ENCODE data around the gene WNT4. TPM values are rescaled to one million over a fixed set of nuclear protein-coding genes. Genes with fewer than 3 reads are reported as not detected.
A peak's percentile ranks its signal among the peaks of the same experiment; 100 is the strongest.

Gene WNT4
- total RNA-seq, 4 donors from 2014 or later, result 1.4 to 5.0 (median 2.5) TPM

DNA sequence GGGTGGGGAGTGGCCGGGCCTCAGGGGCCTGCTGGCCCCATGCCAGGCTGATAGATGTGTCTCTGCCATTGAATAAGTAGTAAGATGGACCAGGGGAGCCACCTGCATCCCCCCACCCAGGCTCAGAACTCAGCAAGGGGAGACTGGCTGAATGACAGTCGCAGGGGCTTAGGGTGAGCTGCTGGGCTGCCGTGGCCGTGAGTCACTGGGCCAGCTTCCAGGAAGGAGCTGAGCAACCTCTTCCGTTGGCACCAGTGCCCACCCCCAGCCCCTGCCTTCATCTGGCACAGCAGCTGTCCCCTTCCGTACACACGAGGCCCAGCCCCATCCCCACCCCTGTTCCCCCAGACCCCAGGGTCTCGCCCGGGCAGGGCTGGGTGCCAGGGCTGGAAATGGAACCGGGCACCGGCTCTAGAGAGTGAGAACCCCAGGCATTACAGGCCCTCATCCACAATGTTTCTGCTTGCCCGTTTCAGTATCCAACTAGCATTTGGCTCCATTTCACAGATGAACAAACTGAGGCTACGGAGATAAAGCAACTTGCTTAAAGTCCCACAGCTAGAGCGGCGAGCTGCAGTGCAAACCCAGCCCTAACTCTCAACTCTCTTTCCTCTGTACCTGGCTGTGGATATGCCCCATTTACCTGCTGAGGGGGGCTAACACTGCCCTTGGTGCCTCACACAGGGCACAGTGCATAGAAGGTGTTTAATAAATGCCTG lies 10.2 kb downstream of the WNT4 start:
- DNase-seq, result no peak

GRCh38 chr1:22131875-22132486 lies 10.9 kb downstream of the WNT4 start:
- no peaks in the 10 kb centered on the region for H3K4me1 ChIP-seq
- TF ChIP-seq, protein P1, sequence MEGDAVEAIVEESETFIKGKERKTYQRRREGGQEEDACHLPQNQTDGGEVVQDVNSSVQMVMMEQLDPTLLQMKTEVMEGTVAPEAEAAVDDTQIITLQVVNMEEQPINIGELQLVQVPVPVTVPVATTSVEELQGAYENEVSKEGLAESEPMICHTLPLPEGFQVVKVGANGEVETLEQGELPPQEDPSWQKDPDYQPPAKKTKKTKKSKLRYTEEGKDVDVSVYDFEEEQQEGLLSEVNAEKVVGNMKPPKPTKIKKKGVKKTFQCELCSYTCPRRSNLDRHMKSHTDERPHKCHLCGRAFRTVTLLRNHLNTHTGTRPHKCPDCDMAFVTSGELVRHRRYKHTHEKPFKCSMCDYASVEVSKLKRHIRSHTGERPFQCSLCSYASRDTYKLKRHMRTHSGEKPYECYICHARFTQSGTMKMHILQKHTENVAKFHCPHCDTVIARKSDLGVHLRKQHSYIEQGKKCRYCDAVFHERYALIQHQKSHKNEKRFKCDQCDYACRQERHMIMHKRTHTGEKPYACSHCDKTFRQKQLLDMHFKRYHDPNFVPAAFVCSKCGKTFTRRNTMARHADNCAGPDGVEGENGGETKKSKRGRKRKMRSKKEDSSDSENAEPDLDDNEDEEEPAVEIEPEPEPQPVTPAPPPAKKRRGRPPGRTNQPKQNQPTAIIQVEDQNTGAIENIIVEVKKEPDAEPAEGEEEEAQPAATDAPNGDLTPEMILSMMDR (IDR thresholded peaks at IDR 0.05), result peak; percentile 47 to 79 (median 72)
- no peak for TF ChIP-seq POLR2A (IDR thresholded peaks at IDR 0.05)
- no peaks in the 10 kb centered on the region for H3K9me3 ChIP-seq
- H3K27me3 ChIP-seq, result no peaks in the 10 kb centered on the region
- peak; percentile 28 to 74 (median 70) for DNase-seq
- peak overlapping the region in 1 of 4 donors; percentile 35 for H3K27ac ChIP-seq
- no peak overlapping the region for H3K4me3 ChIP-seq
- H3K36me3 ChIP-seq, result no peaks in the 10 kb centered on the region

More for the DNA sequence above, 10.2 kb downstream of the WNT4 start:
- H3K27me3 ChIP-seq, result no peaks in the 10 kb centered on the region
- H3K27ac ChIP-seq, result peak overlapping the region in 1 of 4 donors; percentile 35
- no peaks in the 10 kb centered on the region for H3K9me3 ChIP-seq
- H3K4me3 ChIP-seq, result no peak overlapping the region
- no peaks in the 10 kb centered on the region for H3K36me3 ChIP-seq
- TF ChIP-seq, protein P1 (IDR thresholded peaks at IDR 0.05), result no peak
- no peak for TF ChIP-seq POLR2A (IDR thresholded peaks at IDR 0.05)
- no peaks in the 10 kb centered on the region for H3K4me1 ChIP-seq

GRCh38 chr1:22131062-22131461 lies 11.8 kb downstream of the WNT4 start:
- Histone ChIP-seq H3K4me1 (no peaks in the 10 kb centered on the region), H3K27ac (no peak overlapping the region), H3K27me3 (no peaks in the 10 kb centered on the region), H3K36me3 (no peaks in the 10 kb centered on the region), H3K4me3 (no peak overlapping the region), H3K9me3 (no peaks in the 10 kb centered on the region)
- DNase-seq, result no peak
- TF ChIP-seq POLR2A (IDR thresholded peaks at IDR 0.05), result no peak
- TF ChIP-seq, protein P1 (IDR thresholded peaks at IDR 0.05), result no peak

GRCh38 chr1:22129501-22130117 lies 13.3 kb downstream of the WNT4 start:
- H3K27ac ChIP-seq, result no peak overlapping the region
- DNase-seq, result no peak
- no peaks in the 10 kb centered on the region for H3K4me1 ChIP-seq
- TF ChIP-seq POLR2A (IDR thresholded peaks at IDR 0.05), result no peak
- TF ChIP-seq, protein P1 (IDR thresholded peaks at IDR 0.05), result no peak
- H3K9me3 ChIP-seq, result no peaks in the 10 kb centered on the region
- no peak overlapping the region for H3K4me3 ChIP-seq
- no peaks in the 10 kb centered on the region for H3K27me3 ChIP-seq
- no peaks in the 10 kb centered on the region for H3K36me3 ChIP-seq

DNA sequence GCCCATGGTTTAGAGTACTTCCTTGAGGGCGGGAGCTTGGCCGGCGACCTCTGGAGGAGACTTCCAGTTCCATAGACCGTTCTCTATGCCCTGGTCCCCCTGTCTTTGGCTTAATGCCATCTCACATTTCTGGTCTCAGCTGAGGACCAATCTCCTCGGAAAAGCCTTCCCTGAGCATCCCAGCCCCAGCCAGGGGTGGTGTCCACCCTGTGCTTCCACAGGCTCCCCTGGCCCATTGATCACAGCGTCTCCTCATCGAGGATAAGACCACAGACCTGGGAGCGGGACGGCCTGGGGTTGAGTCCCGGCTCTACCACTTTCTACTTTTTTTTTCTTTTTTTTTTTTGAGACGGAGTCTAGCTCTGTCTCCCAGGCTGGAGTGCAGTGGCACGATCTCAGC lies 14.5 kb downstream of the WNT4 start:
- Histone ChIP-seq H3K27me3 (no peaks in the 10 kb centered on the region), H3K4me3 (no peak overlapping the region), H3K27ac (no peak overlapping the region), H3K36me3 (no peaks in the 10 kb centered on the region), H3K4me1 (no peaks in the 10 kb centered on the region), H3K9me3 (no peaks in the 10 kb centered on the region)
- TF ChIP-seq, protein P1 (IDR thresholded peaks at IDR 0.05), result no peak
- no peak for TF ChIP-seq POLR2A (IDR thresholded peaks at IDR 0.05)
- DNase-seq, result no peak

Measured in Peyer's patch (tissue), 4 donors.